Activated naive CD4-positive, alpha-beta T cell treated with anti-CD3 and anti-CD28 coated beads, Interleukin-2, amount 50 U/mL, for 72 hours (primary cell): Measurements from ENCODE around the gene BNIP5. TPM values are rescaled to one million over a fixed set of nuclear protein-coding genes. Genes with fewer than 3 reads are reported as not detected.

Source experiments
- ATAC-seq, 2 donors: fragments of 150-1000 bp; cut with Tn5 transposase; 2 replicates each; pipeline ENCODE4 v1.10.0; 2021; ENCODE audit warnings: mild to moderate bottlenecking in 2 of 2, moderate library complexity in 2 of 2
- DNase-seq, 2 donors: peaks; one replicate each; pipeline ENCODE4 v3.0.0; 2021 to 2022; ENCODE audit warnings: low spot score in 2 of 2
- H3K27ac Mint-ChIP-seq, 2 donors: one replicate each; pipeline ENCODE4 v1.8.0; 2022; ENCODE audit warnings: mild to moderate bottlenecking in 2 of 2, mixed read lengths in 2 of 2
- H3K36me3 Mint-ChIP-seq, 2 donors: one replicate each; pipeline ENCODE4 v1.8.0; 2022; ENCODE audit warnings: mixed read lengths in 2 of 2
- H3K9me3 Mint-ChIP-seq, 2 donors: one replicate each; pipeline ENCODE4 v1.8.0; 2022; ENCODE audit warnings: mixed read lengths in 2 of 2
- total RNA-seq, 2 donors: library from RNA; stranded (reverse); gene quantifications; one replicate each; pipeline ENCODE4 v1.2.3, GENCODE V29; 2022

BNIP5 gene
- total RNA-seq, 2 donors from 2014 or later, result not detected

GRCh38 chr6:36297051-36297450, 39.6 kb downstream of the BNIP5 start:
- H3K36me3 Mint-ChIP-seq, result no peaks in the 10 kb centered on the region
- DNase-seq (no peak), ATAC-seq (no peak)
- H3K27ac Mint-ChIP-seq, result no peak overlapping the region
- no peaks in the 10 kb centered on the region for H3K9me3 Mint-ChIP-seq

DNA sequence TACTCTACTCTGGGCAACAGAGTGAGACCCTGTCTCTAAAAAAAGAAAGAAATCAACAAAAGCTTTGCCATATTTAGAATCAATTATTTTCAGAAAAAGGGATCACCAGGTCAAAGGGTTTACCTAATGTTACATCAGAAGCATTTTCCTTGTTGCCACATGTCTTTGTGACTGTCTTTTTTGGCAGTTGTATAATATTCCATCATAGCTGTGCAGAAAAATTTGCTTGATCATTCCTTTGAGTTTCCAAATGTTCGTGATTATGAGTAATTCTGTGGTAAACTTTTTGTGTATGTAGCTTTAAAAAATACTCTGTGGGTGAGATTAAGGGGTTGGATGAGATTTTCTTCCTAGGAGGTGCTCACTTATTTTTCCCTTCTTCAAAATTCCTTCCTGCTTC, 40.4 kb downstream of the BNIP5 start:
- H3K36me3 Mint-ChIP-seq, result no peaks in the 10 kb centered on the region
- no peak for DNase-seq
- H3K27ac Mint-ChIP-seq, result no peak overlapping the region
- no peak for ATAC-seq
- no peaks in the 10 kb centered on the region for H3K9me3 Mint-ChIP-seq

- Mint-ChIP-seq H3K36me3 (no peaks in the 10 kb centered on the region), H3K9me3 (no peaks in the 10 kb centered on the region), H3K27ac (peak overlapping the region in 1 of 2 donors; percentile 73)
- DNase-seq, result no peak
- ATAC-seq, result no peak
Observed at GRCh38 chr6:36292170-36292569, 44.5 kb downstream of the BNIP5 start.

- H3K9me3 Mint-ChIP-seq, result no peaks in the 10 kb centered on the region
- ATAC-seq, result peak in 1 of 2 donors; percentile 26
- H3K36me3 Mint-ChIP-seq, result no peaks in the 10 kb centered on the region
- peak overlapping the region; percentile 47 to 73 for H3K27ac Mint-ChIP-seq
- no peak for DNase-seq
Observed at GRCh38 chr6:36290668-36291620, 45.7 kb downstream of the BNIP5 start.

- H3K27ac Mint-ChIP-seq, result no peak overlapping the region
- no peak for DNase-seq
- no peak for ATAC-seq
- no peaks in the 10 kb centered on the region for H3K9me3 Mint-ChIP-seq
- H3K36me3 Mint-ChIP-seq, result no peaks in the 10 kb centered on the region
Observed at GRCh38 chr6:36289281-36289878, 47.3 kb downstream of the BNIP5 start.

DNA sequence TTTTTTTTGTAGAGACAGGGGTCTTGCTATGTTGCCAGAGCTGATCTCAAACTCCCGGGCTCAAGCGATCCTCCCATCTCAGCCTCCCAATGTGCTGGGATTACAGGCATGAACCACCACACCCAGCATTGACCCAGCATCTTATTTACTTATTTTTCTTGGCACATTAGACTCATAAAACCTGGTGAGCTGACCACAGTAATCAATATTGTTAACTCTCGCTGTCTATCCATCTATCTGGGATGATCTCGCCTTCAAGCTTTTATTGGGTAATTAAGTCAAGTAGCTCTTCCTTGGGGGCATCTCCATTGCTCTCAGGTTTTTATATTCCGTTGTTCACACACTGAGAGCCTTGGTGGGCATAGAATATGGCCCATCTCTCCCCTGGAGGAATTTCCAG, 49.8 kb downstream of the BNIP5 start:
- ATAC-seq (no peak), DNase-seq (no peak)
- Mint-ChIP-seq H3K36me3 (no peaks in the 10 kb centered on the region), H3K27ac (peak overlapping the region in 1 of 2 donors; percentile 22), H3K9me3 (no peaks in the 10 kb centered on the region)

GRCh38 chr6:36285797-36286196, 50.9 kb downstream of the BNIP5 start:
- no peak for ATAC-seq
- no peaks in the 10 kb centered on the region for H3K9me3 Mint-ChIP-seq
- H3K36me3 Mint-ChIP-seq, result no peaks in the 10 kb centered on the region
- H3K27ac Mint-ChIP-seq, result no peak overlapping the region
- no peak for DNase-seq

DNA sequence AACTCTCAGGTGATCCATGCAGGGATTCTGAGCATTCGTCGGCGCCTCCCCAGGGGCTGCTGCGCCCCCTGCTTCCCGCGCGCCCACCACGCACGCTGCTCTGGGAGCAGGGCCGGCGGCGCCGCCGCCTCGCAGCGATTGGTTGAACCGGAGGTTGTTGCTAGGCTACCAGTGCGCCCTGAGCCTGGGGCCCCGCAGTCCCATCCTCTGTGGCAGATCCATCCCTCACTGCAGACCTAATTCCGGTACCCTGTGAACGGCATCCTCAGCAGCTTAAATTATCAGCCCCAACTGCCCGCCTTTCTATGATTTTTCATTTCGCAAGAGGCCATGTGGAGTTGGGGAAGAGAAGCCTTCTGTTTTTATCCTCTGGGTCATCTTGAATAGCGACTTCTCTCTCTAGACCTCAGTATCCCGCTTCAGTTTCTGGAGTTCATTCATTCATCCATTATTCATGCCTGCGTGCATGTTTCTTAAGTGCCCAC, 51.5 kb downstream of the BNIP5 start:
- no peaks in the 10 kb centered on the region for H3K36me3 Mint-ChIP-seq
- no peak for DNase-seq
- no peaks in the 10 kb centered on the region for H3K9me3 Mint-ChIP-seq
- no peak for ATAC-seq
- H3K27ac Mint-ChIP-seq, result no peak overlapping the region

DNA sequence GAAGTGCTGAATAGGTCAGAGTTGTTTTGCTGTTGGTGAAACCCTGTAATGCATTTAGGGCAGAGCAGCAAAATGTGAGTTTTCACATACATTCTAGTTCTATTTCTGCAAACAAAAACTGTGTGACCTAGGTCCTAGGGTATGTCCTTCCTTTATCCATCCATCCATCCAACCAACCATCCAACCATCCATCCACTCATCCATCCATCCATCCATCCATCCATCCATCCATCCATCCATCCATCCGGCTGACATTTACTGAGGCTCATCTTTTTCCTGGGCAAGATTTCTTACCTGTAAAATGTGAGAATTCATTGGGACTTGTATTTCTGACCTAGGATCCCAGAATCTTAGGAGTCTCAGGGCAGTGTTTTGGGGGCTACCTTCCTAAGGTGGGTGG, 52.3 kb downstream of the BNIP5 start:
- DNase-seq, result no peak
- Mint-ChIP-seq H3K27ac (no peak overlapping the region), H3K9me3 (no peaks in the 10 kb centered on the region), H3K36me3 (no peaks in the 10 kb centered on the region)
- ATAC-seq, result no peak

GRCh38 chr6:36283608-36284007, 53.1 kb downstream of the BNIP5 start:
- DNase-seq (no peak), ATAC-seq (no peak)
- Mint-ChIP-seq H3K36me3 (no peaks in the 10 kb centered on the region), H3K9me3 (no peaks in the 10 kb centered on the region), H3K27ac (no peak overlapping the region)

DNA sequence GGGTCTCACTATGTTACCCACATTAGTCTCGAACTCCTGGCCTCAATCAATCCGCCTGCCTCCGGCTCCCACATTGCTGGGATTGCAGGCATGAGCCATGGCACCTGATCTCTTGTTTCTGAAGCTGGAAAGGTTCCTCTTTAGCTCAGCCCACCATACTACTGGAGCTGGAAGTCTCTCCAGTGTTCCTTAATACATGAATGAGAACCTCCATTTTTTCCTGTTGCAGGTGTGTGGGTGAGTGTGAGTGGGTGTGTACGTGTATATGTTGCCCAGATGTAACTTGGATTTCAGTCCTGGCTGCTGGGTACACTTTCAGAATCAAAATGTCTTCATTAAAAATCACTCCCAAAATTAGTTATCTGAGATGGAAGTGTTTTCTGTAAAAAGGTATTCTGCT, 55.7 kb downstream of the BNIP5 start:
- H3K9me3 Mint-ChIP-seq, result no peaks in the 10 kb centered on the region
- no peak for ATAC-seq
- no peaks in the 10 kb centered on the region for H3K36me3 Mint-ChIP-seq
- no peak overlapping the region for H3K27ac Mint-ChIP-seq
- DNase-seq, result no peak

DNA sequence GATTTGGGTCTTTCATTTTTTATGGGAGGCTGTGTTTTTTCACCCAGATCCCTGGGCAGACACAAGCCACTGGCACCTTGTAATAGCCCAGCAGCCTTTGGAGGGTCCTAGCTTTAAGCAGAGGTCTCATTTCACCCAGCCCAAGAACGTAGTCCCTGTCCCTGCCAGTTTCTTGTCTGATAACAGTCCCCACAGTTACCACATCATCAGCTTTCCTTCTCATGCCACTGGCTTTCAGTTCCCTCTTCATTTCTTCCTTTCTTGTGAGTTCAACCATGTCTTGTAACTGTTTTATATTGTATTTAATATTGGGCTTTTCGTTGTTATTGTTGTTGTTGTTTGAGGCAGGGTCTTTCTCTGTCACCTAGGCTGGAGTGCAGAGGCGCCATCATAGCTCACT, 56.2 kb downstream of the BNIP5 start:
- H3K27ac Mint-ChIP-seq, result no peak overlapping the region
- DNase-seq, result no peak
- no peaks in the 10 kb centered on the region for H3K9me3 Mint-ChIP-seq
- ATAC-seq, result no peak
- no peaks in the 10 kb centered on the region for H3K36me3 Mint-ChIP-seq

DNA sequence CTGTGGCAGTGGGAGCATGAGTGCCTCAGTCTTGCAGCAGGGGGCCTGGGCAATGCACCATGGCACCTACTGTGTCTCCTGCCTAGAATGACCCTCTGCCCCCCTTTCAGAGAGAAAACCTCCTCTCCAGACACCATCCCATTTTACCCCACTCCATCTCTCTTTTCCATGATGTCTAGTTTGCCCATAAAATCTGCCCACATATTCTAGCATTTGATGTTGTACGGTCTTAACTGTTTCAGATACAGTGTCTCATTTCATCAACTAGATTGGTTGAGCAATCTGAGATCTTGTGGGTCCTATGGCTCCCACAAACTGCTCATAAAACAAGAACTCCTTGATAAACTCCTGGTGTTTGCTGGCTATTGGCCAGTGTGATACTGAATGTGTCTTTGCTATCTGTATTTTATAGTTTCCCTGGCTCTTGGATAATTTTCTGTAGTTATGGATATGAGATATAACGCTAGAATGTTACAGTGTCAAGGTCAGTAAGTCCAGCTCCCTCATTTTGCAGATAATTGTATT, 58.7 kb downstream of the BNIP5 start:
- Mint-ChIP-seq H3K36me3 (no peaks in the 10 kb centered on the region), H3K27ac (no peak overlapping the region), H3K9me3 (no peaks in the 10 kb centered on the region)
- DNase-seq, result no peak
- ATAC-seq, result no peak

DNA sequence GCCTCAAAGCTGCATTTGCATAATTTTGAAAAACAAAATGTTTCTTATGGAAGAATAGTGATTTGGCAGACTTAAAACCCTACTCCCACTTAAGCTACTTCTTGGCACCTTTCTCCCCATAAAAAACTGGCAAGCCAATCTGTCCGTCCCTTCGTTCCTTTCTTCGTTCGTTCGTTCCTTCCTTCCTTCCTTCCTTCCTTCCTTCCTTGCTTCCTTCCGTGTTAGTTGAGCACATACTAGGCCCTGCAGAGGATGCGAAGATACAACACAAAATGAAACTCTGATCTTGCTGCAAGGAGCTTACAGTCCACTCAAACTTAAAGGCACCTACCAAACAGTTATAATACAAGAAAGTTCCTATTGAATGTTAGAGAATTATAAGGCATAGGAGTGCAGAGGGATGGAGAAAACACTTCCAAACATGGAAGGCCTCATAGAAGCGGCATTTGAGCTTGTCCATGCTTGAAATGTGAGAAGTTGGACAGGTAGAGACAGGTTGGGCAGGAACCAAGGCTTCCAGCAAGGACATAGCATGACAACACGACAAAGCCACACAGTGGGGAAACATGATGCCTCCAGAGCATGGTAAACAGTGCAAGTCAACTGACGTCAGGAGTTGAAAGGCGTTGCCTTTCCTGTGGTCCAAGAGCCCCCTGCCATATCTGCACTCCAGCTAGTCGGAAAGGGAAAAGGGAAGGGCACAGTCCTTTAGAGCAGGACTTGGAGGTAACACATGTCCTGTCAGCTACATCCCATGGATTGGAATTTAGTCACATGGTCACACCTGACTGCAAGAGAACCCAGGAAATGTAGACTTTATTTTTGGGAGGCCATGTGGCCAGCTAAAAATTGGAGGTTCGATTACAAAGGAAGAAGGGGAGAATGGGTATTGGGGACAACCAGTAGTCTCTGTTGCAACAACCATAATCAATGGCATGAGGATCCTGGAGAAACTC, 59.8 kb downstream of the BNIP5 start:
- DNase-seq (no peak), ATAC-seq (no peak)
- no peak overlapping the region for H3K27ac Mint-ChIP-seq
- no peaks in the 10 kb centered on the region for H3K9me3 Mint-ChIP-seq
- H3K36me3 Mint-ChIP-seq, result no peaks in the 10 kb centered on the region

- Mint-ChIP-seq H3K9me3 (no peaks in the 10 kb centered on the region), H3K36me3 (no peaks in the 10 kb centered on the region), H3K27ac (no peak overlapping the region)
- DNase-seq, result no peak
- ATAC-seq, result no peak
Observed at GRCh38 chr6:36273802-36274514, 62.7 kb downstream of the BNIP5 start.

DNA sequence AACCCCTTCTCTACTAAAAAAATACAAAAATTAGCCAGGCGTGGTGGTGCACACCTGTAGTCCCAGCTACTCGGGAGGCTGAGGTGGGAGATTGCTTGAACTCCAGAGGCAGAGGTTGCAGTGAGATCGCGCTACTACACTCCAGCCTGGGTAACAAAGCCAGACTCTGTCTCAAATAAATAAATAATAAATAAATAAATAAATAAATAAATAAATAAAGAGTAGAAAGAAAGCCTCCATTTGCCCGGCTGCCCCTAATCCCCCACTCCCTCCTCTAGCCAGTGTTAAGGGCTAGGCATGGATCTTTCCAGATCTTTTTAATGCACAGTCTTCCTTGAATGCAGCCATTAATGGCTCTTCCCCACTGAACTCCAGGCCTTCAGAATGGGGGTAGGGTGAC, 63.6 kb downstream of the BNIP5 start:
- no peaks in the 10 kb centered on the region for H3K36me3 Mint-ChIP-seq
- DNase-seq (no peak), ATAC-seq (no peak)
- no peak overlapping the region for H3K27ac Mint-ChIP-seq
- H3K9me3 Mint-ChIP-seq, result no peaks in the 10 kb centered on the region
